ENCODE measurements around the gene FOXP4.
A peak's percentile ranks its signal among the peaks of the same experiment; 100 is the strongest.

FOXP4 gene

DNA sequence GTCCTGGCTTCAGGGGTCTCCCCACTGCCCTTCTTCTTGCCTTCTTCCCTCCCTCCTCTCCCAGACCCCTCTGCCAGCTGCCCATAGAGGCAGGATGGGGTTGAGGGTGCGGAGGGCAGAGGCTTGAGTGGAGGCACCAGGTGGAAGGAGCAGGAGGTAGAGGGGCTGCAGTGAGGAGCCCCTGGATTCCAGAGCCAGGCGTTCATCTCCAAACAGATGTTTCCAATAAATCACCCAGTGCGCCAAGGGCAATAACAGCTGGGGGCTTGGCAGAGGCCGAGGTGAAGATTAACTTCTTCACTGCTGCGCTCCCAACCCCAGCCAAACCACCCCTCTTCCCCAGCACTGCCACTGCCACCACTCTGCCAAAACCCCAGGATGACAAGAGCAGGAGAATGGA, 102.7 kb downstream of the FOXP4 start:
- Mint-ChIP-seq H3K4me3 (peak overlapping the region in 1 of 3 experiments; percentile 35), H3K27me3 (ENCODE audit: low read depth) (peaks cover 3% of the 10 kb centered on the region), H3K9me3 (no peaks in the 10 kb centered on the region), H3K36me3 (ENCODE audit: low read depth) (peaks cover 58% of the 10 kb centered on the region), H3K27ac (peak overlapping the region; percentile 51 to 65 (median 59)), H3K4me1 (peaks cover 72% of the 10 kb centered on the region)
- TF ChIP-seq, protein P1, sequence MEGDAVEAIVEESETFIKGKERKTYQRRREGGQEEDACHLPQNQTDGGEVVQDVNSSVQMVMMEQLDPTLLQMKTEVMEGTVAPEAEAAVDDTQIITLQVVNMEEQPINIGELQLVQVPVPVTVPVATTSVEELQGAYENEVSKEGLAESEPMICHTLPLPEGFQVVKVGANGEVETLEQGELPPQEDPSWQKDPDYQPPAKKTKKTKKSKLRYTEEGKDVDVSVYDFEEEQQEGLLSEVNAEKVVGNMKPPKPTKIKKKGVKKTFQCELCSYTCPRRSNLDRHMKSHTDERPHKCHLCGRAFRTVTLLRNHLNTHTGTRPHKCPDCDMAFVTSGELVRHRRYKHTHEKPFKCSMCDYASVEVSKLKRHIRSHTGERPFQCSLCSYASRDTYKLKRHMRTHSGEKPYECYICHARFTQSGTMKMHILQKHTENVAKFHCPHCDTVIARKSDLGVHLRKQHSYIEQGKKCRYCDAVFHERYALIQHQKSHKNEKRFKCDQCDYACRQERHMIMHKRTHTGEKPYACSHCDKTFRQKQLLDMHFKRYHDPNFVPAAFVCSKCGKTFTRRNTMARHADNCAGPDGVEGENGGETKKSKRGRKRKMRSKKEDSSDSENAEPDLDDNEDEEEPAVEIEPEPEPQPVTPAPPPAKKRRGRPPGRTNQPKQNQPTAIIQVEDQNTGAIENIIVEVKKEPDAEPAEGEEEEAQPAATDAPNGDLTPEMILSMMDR (IDR thresholded peaks at IDR 0.05; ENCODE audit: unreplicated experiment in 3 of 3) = no peak

DNA sequence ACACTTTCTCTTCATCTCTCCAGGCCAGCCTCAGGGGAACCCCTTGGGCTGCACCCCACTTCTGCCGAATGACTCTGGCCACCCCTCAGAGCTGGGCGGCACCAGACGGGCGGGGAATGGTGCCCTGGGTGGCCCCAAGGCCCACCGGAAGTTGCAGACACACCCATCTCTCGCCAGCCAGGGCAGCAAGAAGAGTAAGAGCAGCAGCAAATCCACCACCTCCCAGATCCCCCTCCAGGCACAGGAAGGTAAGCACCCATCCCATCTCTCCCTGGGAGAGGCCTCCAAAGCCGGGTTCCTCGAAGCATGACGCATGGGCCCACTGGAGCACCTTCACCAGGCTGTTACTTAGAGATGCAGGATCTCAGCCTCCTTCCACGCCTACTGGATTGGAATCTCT, 103.4 kb downstream of the FOXP4 start:
- Mint-ChIP-seq H3K27ac (peak overlapping the region in 1 of 3 experiments; percentile 65), H3K27me3 (ENCODE audit: low read depth) (peaks cover 3% of the 10 kb centered on the region), H3K4me3 (no peak overlapping the region)

GRCh38 chr6:41650120-41650519, 103.9 kb downstream of the FOXP4 start:
- peaks cover 54% of the 10 kb centered on the region for H3K36me3 Mint-ChIP-seq (ENCODE audit: low read depth)
- TF ChIP-seq, protein P1 (IDR thresholded peaks at IDR 0.05; ENCODE audit: unreplicated experiment in 3 of 3) = no peak
- no peak overlapping the region for H3K27ac Mint-ChIP-seq
- H3K9me3 Mint-ChIP-seq = no peaks in the 10 kb centered on the region
- no peak overlapping the region for H3K4me3 Mint-ChIP-seq
- peaks cover 3% of the 10 kb centered on the region for H3K27me3 Mint-ChIP-seq (ENCODE audit: low read depth)
- H3K4me1 Mint-ChIP-seq = peaks cover 72% of the 10 kb centered on the region

More for the DNA sequence above, 103.4 kb downstream of the FOXP4 start:
- TF ChIP-seq, protein P1 (IDR thresholded peaks at IDR 0.05; ENCODE audit: unreplicated experiment in 3 of 3) = no peak
- H3K36me3 Mint-ChIP-seq (ENCODE audit: low read depth) = peaks cover 57% of the 10 kb centered on the region
- peaks cover 72% of the 10 kb centered on the region for H3K4me1 Mint-ChIP-seq
- no peaks in the 10 kb centered on the region for H3K9me3 Mint-ChIP-seq

DNA sequence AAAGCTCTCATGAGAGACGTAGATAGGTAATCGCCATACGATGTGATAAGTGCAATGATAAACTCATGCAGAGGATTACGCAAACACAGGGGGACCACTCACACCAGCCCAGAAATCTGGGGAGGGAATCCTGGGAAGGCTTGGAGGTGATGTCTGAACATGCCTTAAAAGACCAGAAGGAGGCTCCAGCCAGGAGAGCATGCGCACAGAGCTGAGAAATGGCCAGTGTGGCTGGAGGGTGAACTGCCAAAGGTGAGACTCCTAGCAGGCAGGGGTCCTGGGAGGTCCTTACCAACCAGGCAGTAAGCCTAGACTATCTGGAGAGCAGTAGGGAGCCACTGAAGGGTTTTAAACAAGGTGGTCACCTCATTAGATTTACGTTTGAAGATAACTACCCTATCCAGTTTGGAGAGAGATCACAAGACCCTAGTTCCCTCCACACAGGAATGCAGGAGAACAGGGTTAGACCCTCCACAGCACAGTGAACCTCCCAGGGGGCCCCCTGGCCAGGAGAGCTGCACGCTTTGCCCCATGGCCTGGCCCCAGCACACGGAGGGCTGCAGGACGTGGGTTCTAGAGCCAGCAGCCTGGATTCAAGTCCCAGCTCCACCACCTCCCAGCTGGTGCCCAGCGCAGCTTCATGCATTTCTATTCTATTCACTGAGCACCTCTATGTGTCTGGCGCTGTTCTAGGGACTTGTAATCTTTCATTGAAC, 105.2 kb downstream of the FOXP4 start:
- no peaks in the 10 kb centered on the region for H3K9me3 Mint-ChIP-seq
- no peak overlapping the region for H3K4me3 Mint-ChIP-seq
- TF ChIP-seq, protein P1 (IDR thresholded peaks at IDR 0.05; ENCODE audit: unreplicated experiment in 3 of 3) = no peak
- peak overlapping the region; percentile 59 to 87 (median 62) for H3K27ac Mint-ChIP-seq
- peaks cover 45% of the 10 kb centered on the region for H3K36me3 Mint-ChIP-seq (ENCODE audit: low read depth)
- no peaks in the 10 kb centered on the region for H3K27me3 Mint-ChIP-seq (ENCODE audit: low read depth)
- H3K4me1 Mint-ChIP-seq = peaks cover 72% of the 10 kb centered on the region
